ENCODE measurements around the gene SCAI.
"Not testable (repeated sequence)": the region's sequence is repeated elsewhere in the genome, so short reads cannot be mapped to it uniquely, and the experiment has no call there.

SCAI gene

GRCh38 chr9:125183054-125183453 is 39.7 kb upstream of the SCAI start:
- Histone ChIP-seq H3K4me1 (peaks cover 0 to 80% (median 52%) of the 10 kb centered on the region in 4 donors), H3K27ac (peak overlapping the region; percentile 71 to 80), H3K4me3 (peak overlapping the region in 1 of 2 donors; percentile 4), H3K27me3 (no peaks in the 10 kb centered on the region), H3K9me3 (no peaks in the 10 kb centered on the region), H3K36me3 (no peaks in the 10 kb centered on the region)
- no peak for TF ChIP-seq CTCF (IDR thresholded peaks at IDR 0.05)
- intact Hi-C loops (cut with DNase I; ENCODE audit: low total_unique reads): no loop called here
- DNase-seq: no peak

- DNase-seq; H3K9me3 ChIP-seq; H3K27me3 ChIP-seq; H3K4me3 ChIP-seq; intact Hi-C loops (cut with DNase I; ENCODE audit: low total_unique reads); H3K36me3 ChIP-seq: not testable (repeated sequence)
- Histone ChIP-seq H3K27ac (peak overlapping the region; percentile 71 to 80), H3K4me1 (peaks cover 0 to 72% (median 41%) of the 10 kb centered on the region in 4 donors)
Observed at GRCh38 chr9:125181756-125182155, 38.4 kb upstream of the SCAI start.

- intact Hi-C loops (cut with DNase I; ENCODE audit: low total_unique reads): no loop called here
- TF ChIP-seq CTCF (IDR thresholded peaks at IDR 0.05): no peak
- H3K4me1 ChIP-seq: peaks cover 0 to 70% (median 39%) of the 10 kb centered on the region in 4 donors
- no peak overlapping the region for H3K4me3 ChIP-seq
- H3K27ac ChIP-seq: no peak overlapping the region
- DNase-seq: no peak
- H3K27me3 ChIP-seq: no peaks in the 10 kb centered on the region
- H3K9me3 ChIP-seq: no peaks in the 10 kb centered on the region
- H3K36me3 ChIP-seq: no peaks in the 10 kb centered on the region
Observed at GRCh38 chr9:125180876-125181275, 37.5 kb upstream of the SCAI start.

GRCh38 chr9:125179776-125180175 is 36.4 kb upstream of the SCAI start:
- H3K9me3 ChIP-seq; H3K27ac ChIP-seq; intact Hi-C loops (cut with DNase I; ENCODE audit: low total_unique reads); H3K4me3 ChIP-seq; DNase-seq; H3K27me3 ChIP-seq; H3K36me3 ChIP-seq: not testable (repeated sequence)
- H3K4me1 ChIP-seq: peaks cover 0 to 62% (median 30%) of the 10 kb centered on the region in 4 donors

GRCh38 chr9:125177888-125178287 is 34.6 kb upstream of the SCAI start:
- no peak overlapping the region for H3K27ac ChIP-seq
- H3K4me3 ChIP-seq: no peak overlapping the region
- H3K36me3 ChIP-seq: no peaks in the 10 kb centered on the region
- intact Hi-C loops (cut with DNase I; ENCODE audit: low total_unique reads): no loop called here
- no peak for TF ChIP-seq CTCF (IDR thresholded peaks at IDR 0.05)
- no peaks in the 10 kb centered on the region for H3K9me3 ChIP-seq
- DNase-seq: no peak
- peaks cover 0 to 62% (median 21%) of the 10 kb centered on the region in 4 donors for H3K4me1 ChIP-seq
- H3K27me3 ChIP-seq: no peaks in the 10 kb centered on the region

GRCh38 chr9:125176636-125177035 is 33.3 kb upstream of the SCAI start:
- DNase-seq: no peak
- Histone ChIP-seq H3K4me3 (no peak overlapping the region), H3K27me3 (no peaks in the 10 kb centered on the region), H3K27ac (peak overlapping the region in 1 of 2 donors; percentile 24), H3K9me3 (no peaks in the 10 kb centered on the region), H3K36me3 (no peaks in the 10 kb centered on the region), H3K4me1 (peaks cover 0 to 62% (median 24%) of the 10 kb centered on the region in 4 donors)
- TF ChIP-seq CTCF (IDR thresholded peaks at IDR 0.05): no peak
- intact Hi-C loops (cut with DNase I; ENCODE audit: low total_unique reads): no loop called here
